Epidermal melanocyte (primary cell): ENCODE data around the gene ME3.

Experiments used
- DNase-seq: peaks from one replicate; pipeline ENCODE4 v3.0.0; 2011; ENCODE audit warnings: low spot score; ENCODE audit not compliant: insufficient read length

The ME3 gene

DNA sequence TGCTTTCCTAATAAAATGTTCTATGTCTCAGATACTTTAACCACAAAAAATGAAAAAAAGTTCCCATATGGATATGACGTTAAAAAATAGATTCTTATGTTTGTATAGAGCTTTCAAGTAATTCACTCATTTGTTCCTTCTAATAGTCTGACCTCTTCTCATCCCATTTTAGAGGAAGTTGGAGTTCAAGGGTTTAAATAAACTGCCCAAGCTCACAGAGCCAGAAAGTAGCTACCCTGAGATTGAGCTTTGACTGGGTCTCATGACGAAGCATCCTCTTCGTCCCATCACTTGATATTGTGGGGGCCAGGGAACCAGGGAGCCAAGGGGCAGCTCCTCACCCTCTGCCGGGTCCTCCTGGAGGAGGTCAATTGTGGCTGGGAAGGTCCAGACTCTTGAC is 181.4 kb downstream of the ME3 start:
- no peak for DNase-seq

GRCh38 chr11:86490582-86490981 is 181.8 kb downstream of the ME3 start:
- no peak for DNase-seq

DNA sequence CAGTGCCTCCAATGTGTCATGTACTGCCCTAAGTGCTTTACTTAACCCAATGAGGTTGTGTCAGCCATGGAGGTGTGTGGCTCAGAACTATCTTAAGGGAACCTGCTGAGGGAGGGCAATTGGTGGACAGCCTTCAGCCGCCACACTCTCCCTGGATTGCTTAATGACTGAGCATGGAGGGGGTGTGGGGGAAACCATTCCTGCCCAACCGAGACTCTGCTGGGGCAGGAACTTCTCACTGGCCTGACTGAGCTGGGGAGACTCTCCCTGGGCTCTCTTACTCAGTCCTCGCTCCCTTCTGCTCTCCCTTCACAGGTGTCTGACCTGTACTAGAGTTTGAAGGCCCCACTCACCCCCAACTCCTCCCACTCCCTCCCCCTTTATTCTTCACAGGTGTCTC is 183.0 kb downstream of the ME3 start:
- no peak for DNase-seq

GRCh38 chr11:86488553-86488952 is 183.9 kb downstream of the ME3 start:
- DNase-seq, result no peak

- DNase-seq, result no peak
Measured at GRCh38 chr11:86487671-86488070, 184.7 kb downstream of the ME3 start.

DNA sequence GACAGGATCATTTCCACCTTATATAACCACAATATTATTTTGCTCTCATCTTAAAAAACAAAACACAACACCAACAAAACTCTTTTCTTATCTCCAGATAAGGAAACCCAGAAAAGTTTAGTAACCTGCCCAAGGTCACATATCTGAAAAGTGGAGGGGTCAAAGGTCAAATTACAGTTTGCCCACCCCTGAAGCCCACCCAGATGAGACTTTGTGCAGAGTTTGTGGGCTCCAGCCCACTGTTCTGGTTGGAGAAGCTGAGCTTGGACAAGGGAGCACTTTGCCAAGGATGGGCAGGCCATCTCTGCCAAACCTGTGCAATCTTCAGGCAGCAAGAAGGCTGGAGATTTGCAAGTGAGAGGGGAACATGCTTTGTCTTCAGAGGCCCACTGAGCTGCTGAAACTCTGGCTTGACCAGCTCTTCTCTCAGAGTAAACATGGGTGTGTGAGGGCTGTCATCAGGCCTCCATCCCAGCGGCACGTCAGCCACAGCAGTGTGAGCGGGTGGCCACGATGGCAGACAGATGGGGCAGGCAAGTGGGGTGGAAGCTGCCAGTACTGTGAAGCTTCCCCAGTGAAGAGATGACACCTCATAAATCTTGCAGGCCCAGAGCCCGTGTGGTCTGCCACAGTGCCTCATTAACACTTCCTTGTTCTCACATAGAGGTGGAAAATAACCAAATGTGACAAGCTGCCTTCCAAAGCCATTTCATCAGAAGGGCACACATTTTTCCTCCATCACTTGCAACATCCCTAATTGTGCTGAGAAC is 186.0 kb downstream of the ME3 start:
- no peak for DNase-seq

GRCh38 chr11:86484795-86485166 is 187.6 kb downstream of the ME3 start:
- no peak for DNase-seq

DNA sequence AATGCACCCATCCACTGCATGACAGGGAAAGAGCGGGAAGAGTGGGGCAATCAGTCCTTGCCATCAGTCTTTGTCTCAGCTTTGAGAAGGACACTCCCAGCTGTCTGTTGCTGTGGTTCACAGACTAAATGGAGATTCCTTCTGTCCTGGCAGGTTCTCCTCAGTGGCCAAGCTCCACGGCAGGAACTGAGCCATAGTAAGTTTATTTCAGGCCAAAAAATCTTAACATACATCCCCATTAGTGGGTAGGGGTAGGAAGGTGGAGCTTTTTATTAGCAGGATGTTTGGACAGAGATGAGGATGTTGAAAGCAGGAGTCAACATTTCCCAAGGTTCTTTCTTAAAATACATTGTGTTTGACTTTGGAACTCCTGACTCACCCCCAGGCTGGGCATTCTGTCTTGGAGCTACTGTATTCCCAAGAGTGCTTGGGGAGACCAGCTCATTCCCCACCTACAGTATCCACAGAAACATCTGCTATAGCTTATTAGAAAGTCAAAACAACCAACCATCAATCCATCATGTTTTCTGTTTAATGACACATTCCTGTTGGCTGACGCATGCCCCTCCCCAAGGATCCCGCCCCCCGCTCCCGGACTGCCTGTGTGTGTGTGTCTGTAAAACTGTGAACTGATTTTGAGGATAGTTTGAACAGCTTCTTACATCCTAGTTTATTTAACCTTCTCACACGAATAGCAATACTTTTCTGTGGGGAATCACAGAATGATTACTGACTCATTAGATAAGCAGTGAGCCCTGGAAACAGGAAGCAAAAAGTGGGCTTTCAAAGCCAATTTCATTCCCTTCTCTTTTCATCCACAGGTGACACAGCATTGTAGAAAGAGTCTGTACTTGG is 188.2 kb downstream of the ME3 start:
- no peak for DNase-seq

DNA sequence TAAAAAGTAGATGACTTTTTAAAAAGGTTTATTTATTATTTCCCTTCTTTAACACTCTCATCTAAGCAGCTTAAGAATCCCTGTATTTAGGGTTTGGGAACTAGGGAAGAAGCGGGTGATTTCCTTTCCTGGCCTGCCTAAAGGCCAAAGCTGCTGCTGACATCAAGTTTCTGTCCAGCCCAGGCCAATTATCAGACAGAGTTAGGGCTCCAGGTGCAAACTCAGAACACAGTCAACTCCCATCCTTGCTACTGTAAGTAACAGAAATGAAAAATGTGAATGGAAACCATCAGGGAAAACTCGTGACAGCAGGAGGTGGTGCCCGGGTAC is 188.8 kb downstream of the ME3 start:
- DNase-seq, result no peak

GRCh38 chr11:86482692-86483091 is 189.7 kb downstream of the ME3 start:
- no peak for DNase-seq

- no peak for DNase-seq
Measured at GRCh38 chr11:86481399-86481798, 191.0 kb downstream of the ME3 start.

- no peak for DNase-seq
Measured at GRCh38 chr11:86478348-86478747, 194.1 kb downstream of the ME3 start.

DNA sequence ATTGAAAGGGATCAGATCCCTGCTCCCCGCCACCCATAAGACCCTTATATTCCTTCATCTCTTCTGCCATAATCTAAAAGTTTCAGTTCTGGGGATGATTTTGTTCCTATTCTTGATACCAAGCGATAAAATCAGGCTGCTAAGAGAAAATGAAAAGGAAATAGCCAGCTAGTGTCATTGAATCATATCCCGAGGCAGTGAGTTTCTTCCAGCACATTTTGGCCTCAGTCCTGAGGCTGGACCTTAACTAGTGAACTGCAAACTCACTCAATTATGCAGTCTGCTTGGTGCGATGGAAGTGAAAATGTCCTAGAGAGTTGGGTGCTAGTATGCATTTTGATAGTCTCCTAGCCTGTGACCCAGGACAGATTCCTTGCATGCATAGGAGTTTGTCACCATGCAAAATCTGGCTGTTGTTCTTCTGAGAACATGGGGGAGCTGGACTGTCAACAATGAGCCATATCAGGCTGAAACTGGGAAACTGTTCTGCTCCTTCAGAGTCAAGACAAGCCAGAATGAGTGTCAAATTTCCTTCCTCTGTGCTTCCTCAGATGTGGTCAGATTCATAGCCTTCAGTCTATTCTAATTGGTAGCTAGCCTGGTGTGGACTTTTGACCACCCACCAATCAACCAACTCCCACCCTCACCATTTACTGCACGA is 194.8 kb downstream of the ME3 start:
- no peak for DNase-seq

GRCh38 chr11:86476109-86476861 is 196.1 kb downstream of the ME3 start:
- no peak for DNase-seq

DNA sequence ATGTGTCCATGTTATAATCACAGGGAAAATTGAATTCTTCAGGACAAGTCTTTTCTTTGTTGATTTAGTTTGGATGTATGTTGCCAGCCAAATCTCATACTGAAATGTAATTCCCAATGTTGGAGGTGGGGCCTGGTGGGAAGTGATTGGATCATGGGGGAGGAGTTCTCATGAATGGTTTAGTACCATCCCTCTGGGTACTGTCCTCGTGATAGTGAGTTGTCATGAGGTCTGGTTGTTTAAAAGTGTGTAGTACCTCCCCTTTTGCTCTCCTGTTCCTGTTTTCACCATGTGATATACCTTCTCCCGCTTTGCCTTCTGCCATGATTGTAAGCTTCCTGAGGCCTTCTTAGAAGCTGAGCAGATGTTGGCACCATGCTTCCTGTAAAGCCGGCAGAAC is 197.4 kb downstream of the ME3 start:
- no peak for DNase-seq

DNA sequence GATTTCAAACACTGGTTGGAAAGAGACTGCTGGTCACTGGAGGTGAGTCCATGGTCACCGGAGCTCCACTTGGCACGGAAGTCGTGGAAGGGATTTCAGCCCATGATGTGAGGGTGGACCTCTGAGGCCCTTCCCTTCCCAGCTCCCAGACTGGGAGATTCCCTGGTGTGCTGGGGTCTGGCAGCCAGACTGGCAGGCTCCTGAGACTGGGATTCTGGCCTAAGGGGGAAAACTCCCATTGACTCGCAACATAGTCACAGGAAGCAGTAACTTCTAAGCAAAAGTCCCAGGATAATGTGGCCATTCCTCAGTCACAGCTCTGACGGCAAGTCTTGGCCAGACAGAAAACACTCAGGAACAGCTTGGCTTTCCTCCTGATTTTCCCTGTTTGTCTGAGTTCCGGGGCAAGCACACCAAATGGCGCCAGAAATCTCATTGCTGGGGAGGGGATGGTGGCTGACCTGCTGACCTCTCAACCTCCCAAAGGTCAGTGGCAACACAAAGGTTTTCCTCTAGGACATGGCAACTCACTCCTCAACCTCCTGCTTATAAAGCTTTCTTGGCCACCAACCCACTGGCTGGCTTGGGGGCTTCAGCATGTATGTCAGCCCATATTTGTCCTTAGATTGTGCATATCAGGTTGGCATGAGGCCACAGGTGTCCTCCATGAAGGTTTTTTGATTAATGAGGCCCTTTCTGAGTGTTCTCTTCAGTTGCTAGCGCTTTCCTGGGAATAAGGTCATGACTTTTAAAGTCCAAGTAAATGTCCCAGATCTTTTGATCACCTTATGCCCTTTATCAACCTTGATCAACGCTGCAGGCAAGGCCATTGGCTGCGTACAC is 198.2 kb downstream of the ME3 start:
- no peak for DNase-seq

- no peak for DNase-seq
Measured at GRCh38 chr11:86469491-86470388, 202.7 kb downstream of the ME3 start.

GRCh38 chr11:86468169-86468568 is 204.2 kb downstream of the ME3 start:
- DNase-seq, result no peak

GRCh38 chr11:86464509-86465221 is 207.8 kb downstream of the ME3 start:
- DNase-seq, result no peak
